ENCODE data around the gene HPCAL1.

Gene HPCAL1

GRCh38 chr2:10312437-10312957, 9.8 kb downstream of the HPCAL1 start:
- TF ChIP-seq, protein P1, sequence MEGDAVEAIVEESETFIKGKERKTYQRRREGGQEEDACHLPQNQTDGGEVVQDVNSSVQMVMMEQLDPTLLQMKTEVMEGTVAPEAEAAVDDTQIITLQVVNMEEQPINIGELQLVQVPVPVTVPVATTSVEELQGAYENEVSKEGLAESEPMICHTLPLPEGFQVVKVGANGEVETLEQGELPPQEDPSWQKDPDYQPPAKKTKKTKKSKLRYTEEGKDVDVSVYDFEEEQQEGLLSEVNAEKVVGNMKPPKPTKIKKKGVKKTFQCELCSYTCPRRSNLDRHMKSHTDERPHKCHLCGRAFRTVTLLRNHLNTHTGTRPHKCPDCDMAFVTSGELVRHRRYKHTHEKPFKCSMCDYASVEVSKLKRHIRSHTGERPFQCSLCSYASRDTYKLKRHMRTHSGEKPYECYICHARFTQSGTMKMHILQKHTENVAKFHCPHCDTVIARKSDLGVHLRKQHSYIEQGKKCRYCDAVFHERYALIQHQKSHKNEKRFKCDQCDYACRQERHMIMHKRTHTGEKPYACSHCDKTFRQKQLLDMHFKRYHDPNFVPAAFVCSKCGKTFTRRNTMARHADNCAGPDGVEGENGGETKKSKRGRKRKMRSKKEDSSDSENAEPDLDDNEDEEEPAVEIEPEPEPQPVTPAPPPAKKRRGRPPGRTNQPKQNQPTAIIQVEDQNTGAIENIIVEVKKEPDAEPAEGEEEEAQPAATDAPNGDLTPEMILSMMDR (conservative IDR thresholded peaks at IDR 0.05; ENCODE audit: low read depth), result no peak
- no peak overlapping the region for H3K27ac ChIP-seq
- no peak for DNase-seq (ENCODE audit: low spot score)
- CTCF ChIA-PET, result no interaction called here
- POLR2A ChIA-PET (ENCODE audit: low non-redundant PET), result no interaction called here

DNA sequence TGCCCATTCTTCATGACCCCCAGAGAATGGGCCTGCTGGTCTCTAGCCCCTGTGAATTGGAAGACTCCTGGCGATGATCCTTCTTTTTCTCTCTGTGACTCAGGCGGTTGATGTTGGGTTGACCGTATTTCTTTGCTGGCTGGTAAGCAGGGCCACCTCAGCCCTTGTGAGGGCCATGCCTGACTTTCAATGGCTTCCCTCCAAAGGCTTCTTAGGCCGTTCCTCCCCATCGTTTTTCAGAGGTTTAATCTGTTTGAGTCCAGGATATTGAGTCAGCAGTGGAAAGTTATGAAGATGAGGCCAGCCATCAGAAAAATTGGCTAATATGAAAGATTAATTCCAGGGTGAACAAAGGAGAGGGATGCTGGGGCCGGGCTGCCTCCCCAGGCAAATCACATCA, 13.6 kb downstream of the HPCAL1 start:
- no peak for DNase-seq (ENCODE audit: low spot score)
- TF ChIP-seq, protein P1 (conservative IDR thresholded peaks at IDR 0.05; ENCODE audit: low read depth), result no peak
- POLR2A ChIA-PET (ENCODE audit: low non-redundant PET), result no interaction called here
- H3K27ac ChIP-seq, result no peak overlapping the region
- CTCF ChIA-PET, result no interaction called here

- POLR2A ChIA-PET (ENCODE audit: low non-redundant PET), result no interaction called here
- TF ChIP-seq, protein P1 (conservative IDR thresholded peaks at IDR 0.05; ENCODE audit: low read depth), result no peak
- no peak for DNase-seq (ENCODE audit: low spot score)
- H3K27ac ChIP-seq, result no peak overlapping the region
- CTCF ChIA-PET, result no interaction called here
Measured at GRCh38 chr2:10316860-10317259, 14.2 kb downstream of the HPCAL1 start.

- no peak overlapping the region for H3K27ac ChIP-seq
- no peak for DNase-seq (ENCODE audit: low spot score)
- CTCF ChIA-PET, result interaction anchor here (0.6 kb wide), 1 partner anchor 12 kb away, joined by 3 read pairs; no protein-coding TSS in a partner anchor
- TF ChIP-seq, protein P1 (conservative IDR thresholded peaks at IDR 0.05; ENCODE audit: low read depth), result no peak
- POLR2A ChIA-PET (ENCODE audit: low non-redundant PET), result no interaction called here
Measured at GRCh38 chr2:10317646-10318045, 14.9 kb downstream of the HPCAL1 start.

DNA sequence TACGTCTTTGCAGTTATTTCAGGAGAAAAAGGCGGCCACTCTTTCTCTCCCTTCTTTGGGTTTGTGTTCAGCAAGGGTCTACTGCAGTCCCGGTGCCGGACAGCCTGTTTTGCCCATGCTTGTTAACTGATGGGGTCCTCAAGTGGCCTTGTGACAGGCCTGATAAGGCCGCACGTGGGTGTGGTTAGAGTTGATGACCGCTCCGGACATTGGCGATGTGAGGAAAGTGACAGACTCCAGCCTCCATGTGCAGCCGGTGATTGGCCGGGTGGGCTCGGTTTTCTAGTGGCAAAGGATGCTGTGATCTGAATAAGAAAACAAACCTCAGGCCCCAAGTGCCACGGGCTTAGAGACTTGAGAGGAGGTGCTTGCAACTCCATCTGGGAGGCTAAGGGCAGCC, 15.6 kb downstream of the HPCAL1 start:
- CTCF ChIA-PET, result no interaction called here

DNA sequence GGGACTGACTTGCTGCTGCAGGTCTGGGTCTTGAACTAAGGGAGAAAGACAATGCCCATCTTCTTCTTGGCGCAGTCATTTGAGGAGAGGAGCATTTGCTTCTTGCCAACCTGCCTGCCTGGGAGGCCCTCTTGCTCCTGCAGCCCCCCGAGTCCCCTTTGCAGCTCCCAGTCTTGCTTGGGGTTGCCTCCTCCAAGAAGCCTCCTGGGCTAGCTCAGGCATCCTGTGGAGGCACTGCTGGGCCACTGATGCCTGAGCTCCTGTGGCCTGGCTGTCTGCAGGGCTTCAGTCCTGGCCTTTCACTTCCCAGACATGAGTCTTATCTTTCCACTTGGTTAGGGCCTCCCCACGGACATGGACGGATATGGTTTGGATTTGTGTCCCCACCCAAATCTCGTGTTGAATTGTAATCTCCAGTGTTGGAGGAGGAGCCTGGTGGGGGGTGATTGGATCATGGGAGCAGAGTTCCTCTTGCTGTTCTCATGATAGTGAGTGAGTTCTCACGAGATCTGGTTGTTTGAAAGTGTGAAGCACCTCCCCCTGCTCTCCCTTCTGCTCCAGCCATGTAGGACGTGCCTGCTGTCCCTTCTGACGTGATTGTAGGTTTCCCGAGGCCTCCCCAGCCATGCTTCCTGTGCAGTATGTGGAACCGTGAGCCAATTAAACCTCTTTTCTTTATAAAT, 17.3 kb downstream of the HPCAL1 start:
- CTCF ChIA-PET, result no interaction called here
- DNase-seq (ENCODE audit: low spot score), result no peak
- TF ChIP-seq, protein P1 (conservative IDR thresholded peaks at IDR 0.05; ENCODE audit: low read depth), result no peak
- H3K27ac ChIP-seq, result no peak overlapping the region
- POLR2A ChIA-PET (ENCODE audit: low non-redundant PET), result no interaction called here

More for the DNA sequence above, 15.6 kb downstream of the HPCAL1 start:
- DNase-seq (ENCODE audit: low spot score), result no peak
- TF ChIP-seq, protein P1 (conservative IDR thresholded peaks at IDR 0.05; ENCODE audit: low read depth), result no peak
- POLR2A ChIA-PET (ENCODE audit: low non-redundant PET), result no interaction called here
- no peak overlapping the region for H3K27ac ChIP-seq
